ENCODE results near the gene HIVEP2. TPM values are rescaled to one million over a fixed set of nuclear protein-coding genes. Genes with fewer than 3 reads are reported as not detected.

The HIVEP2 gene
- total RNA-seq, 1 experiment from 2014 or later = 4.2 TPM

- Histone ChIP-seq H2AFZ (ENCODE audit: low read length) (no peak overlapping the region), H3K4ac (ENCODE audit: low read depth, low read length) (no peak overlapping the region; the same call in 1 of the 2 replicates), H2AK5ac (ENCODE audit: insufficient read length, low read length) (no peak overlapping the region), H4K91ac (ENCODE audit: insufficient read length, low read depth, low read length) (no peak overlapping the region), H3K9ac (ENCODE audit: extremely low read depth, insufficient read length, low read length) (peak overlapping the region; percentile 86), H2BK5ac (ENCODE audit: insufficient read length, low read length) (no peak overlapping the region), H3K79me2 (ENCODE audit: insufficient read depth, low read length) (peaks cover 2% of the 10 kb centered on the region; the same call in 1 of the 2 replicates), H2BK12ac (ENCODE audit: insufficient read length, low read depth, low read length) (peak overlapping the region; percentile 64), H4K5ac (ENCODE audit: insufficient read length, low read depth, low read length) (peak overlapping the region; percentile 89), H2BK120ac (ENCODE audit: low read depth, low read length, poor library complexity, severe bottlenecking) (no peak overlapping the region), H2BK15ac (ENCODE audit: low read depth, low read length) (no peak overlapping the region), H3K79me1 (ENCODE audit: insufficient read depth, low read depth, low read length, poor library complexity, severe bottlenecking) (no peaks in the 10 kb centered on the region), H4K20me1 (ENCODE audit: control insufficient read depth, insufficient read depth, insufficient read length) (no peaks in the 10 kb centered on the region), H3K27me3 (ENCODE audit: insufficient read depth, low read length) (no peaks in the 10 kb centered on the region), H3K18ac (ENCODE audit: insufficient read length, low read depth, low read length) (peak overlapping the region; percentile 95), H3K14ac (ENCODE audit: insufficient read depth, low read length) (peak overlapping the region; percentile 81), H3K9me3 (ENCODE audit: control insufficient read depth, low read depth, low read length) (no peaks in the 10 kb centered on the region), H4K8ac (replicated peaks; ENCODE audit: insufficient read length, low read depth, low read length) (no peak overlapping the region), H3K23ac (ENCODE audit: insufficient read length, low read depth, low read length) (no peak overlapping the region), H3K27ac (ENCODE audit: insufficient read length, low read depth, low read length) (peak overlapping the region; percentile 37), H3K4me2 (ENCODE audit: insufficient read depth, insufficient read length, low read length) (peak overlapping the region; percentile 100), H3K56ac (ENCODE audit: insufficient read length, low read depth, low read length) (no peak overlapping the region), H3K23me2 (ENCODE audit: insufficient read length, low read depth, low read length, poor library complexity, severe bottlenecking) (peaks cover 22% of the 10 kb centered on the region), H3T11ph (ENCODE audit: low read length) (no peak overlapping the region), H2BK20ac (ENCODE audit: low read depth, low read length, poor library complexity, severe bottlenecking) (no peak overlapping the region), H3K4me1 (ENCODE audit: insufficient read depth, low read length) (no peaks in the 10 kb centered on the region; the same call in 1 of the 2 replicates)
- WGBS (ENCODE audit: extremely low coverage, insufficient read length, low lambda C conversion rate) = no CpG with 5 or more reads among the region's 54 CpGs
- no peak for TF ChIP-seq CTCF (conservative IDR thresholded peaks at IDR 0.05)
- DNase-seq = peak; percentile 73
- Mint-ChIP-seq H3K36me3 (ENCODE audit: insufficient read depth in 1 of 3, low read depth in 3 of 3) (no peaks in the 10 kb centered on the region), H3K27ac (peak overlapping the region; percentile 97 to 99 (median 98)), H3K27me3 (ENCODE audit: low read depth) (peaks cover 21% of the 10 kb centered on the region), H3K4me1 (peaks cover 19 to 22% of the 10 kb centered on the region in 2 experiments), H3K9me3 (peaks cover 0 to 2% of the 10 kb centered on the region in 2 experiments; a peak in 2 of 5 replicates), H3K4me3 (peak overlapping the region; percentile 91 to 100)
Measured at GRCh38 chr6:142944124-142945048, 590 bp downstream of the HIVEP2 start.
